ENCODE data around the gene PLP1.
"Not testable (repeated sequence)": the region's sequence is repeated elsewhere in the genome, so short reads cannot be mapped to it uniquely, and the experiment has no call there.

GRCh38 chrX:103766813-103767555 lies 9.7 kb upstream of the PLP1 start:
- not testable (repeated sequence) for TF ChIP-seq TEAD4 (IDR thresholded peaks at IDR 0.05; ENCODE audit: low read depth, low read length); GTF2F1 (IDR thresholded peaks at IDR 0.05; ENCODE audit: borderline replicate concordance, low read depth, low read length); YY1 (IDR thresholded peaks at IDR 0.05; ENCODE audit: low read depth, low read length); HDAC6 (IDR thresholded peaks at IDR 0.05; ENCODE audit: low read depth, low read length); EGR1 (IDR thresholded peaks at IDR 0.05; ENCODE audit: borderline replicate concordance, low read depth, low read length); SIN3A (conservative IDR thresholded peaks at IDR 0.05 in 1 of 2, IDR thresholded peaks at IDR 0.05 in 1 of 2; ENCODE audit: low read depth in 1 of 2, low read length in 2 of 2); EP300 (IDR thresholded peaks at IDR 0.05; ENCODE audit: borderline replicate concordance in 1 of 2, low read depth in 2 of 2, low read length in 2 of 2); SIRT6 (IDR thresholded peaks at IDR 0.05; ENCODE audit: low read length); RFX5 (IDR thresholded peaks at IDR 0.05; ENCODE audit: borderline replicate concordance, low read depth, low read length)
- TF ChIP-seq, protein P1, sequence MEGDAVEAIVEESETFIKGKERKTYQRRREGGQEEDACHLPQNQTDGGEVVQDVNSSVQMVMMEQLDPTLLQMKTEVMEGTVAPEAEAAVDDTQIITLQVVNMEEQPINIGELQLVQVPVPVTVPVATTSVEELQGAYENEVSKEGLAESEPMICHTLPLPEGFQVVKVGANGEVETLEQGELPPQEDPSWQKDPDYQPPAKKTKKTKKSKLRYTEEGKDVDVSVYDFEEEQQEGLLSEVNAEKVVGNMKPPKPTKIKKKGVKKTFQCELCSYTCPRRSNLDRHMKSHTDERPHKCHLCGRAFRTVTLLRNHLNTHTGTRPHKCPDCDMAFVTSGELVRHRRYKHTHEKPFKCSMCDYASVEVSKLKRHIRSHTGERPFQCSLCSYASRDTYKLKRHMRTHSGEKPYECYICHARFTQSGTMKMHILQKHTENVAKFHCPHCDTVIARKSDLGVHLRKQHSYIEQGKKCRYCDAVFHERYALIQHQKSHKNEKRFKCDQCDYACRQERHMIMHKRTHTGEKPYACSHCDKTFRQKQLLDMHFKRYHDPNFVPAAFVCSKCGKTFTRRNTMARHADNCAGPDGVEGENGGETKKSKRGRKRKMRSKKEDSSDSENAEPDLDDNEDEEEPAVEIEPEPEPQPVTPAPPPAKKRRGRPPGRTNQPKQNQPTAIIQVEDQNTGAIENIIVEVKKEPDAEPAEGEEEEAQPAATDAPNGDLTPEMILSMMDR (IDR thresholded peaks at IDR 0.05; ENCODE audit: control extremely low read depth in 1 of 3, insufficient read depth in 1 of 3, low read depth in 1 of 3, low read length in 3 of 3), result not testable (repeated sequence)
